Neural cell (in vitro differentiated cells): ENCODE data around the gene PGAM2. TPM values are rescaled to one million over a fixed set of nuclear protein-coding genes. Genes with fewer than 3 reads are reported as not detected.

Source experiments
- H2AFZ ChIP-seq: fragments of 200-600, 300-800 bp; sonication (generic), shearing (Covaris generic); 2 replicates; pipeline ENCODE4 v1.6.0; 2014; ENCODE audit warnings: low read depth, mild to moderate bottlenecking, antibody characterized with exemption, low read length, moderate library complexity
- H3F3A ChIP-seq: fragments of 200-600 bp; shearing (Covaris generic); 2 replicates; pipeline ENCODE4 v1.6.1; 2016; ENCODE audit warnings: mild to moderate bottlenecking, moderate library complexity, mixed read lengths, antibody characterized with exemption, low read length; ENCODE audit not compliant: insufficient read depth, poor library complexity, severe bottlenecking
- H3K27ac ChIP-seq: fragments of 200-600, 300-800 bp; sonication (generic), shearing (Covaris generic); 2 replicates; pipeline ENCODE4 v1.5.1; 2014; ENCODE audit warnings: mild to moderate bottlenecking, low read length, moderate library complexity
- H3K27me3 ChIP-seq: fragments of 300-800, 200-600 bp; sonication (generic), shearing (Covaris generic); 2 replicates; pipeline ENCODE4 v1.6.0; 2014; ENCODE audit warnings: mild to moderate bottlenecking, low read depth, low read length, moderate library complexity; ENCODE audit not compliant: insufficient read depth
- H3K36me3 ChIP-seq: fragments of 300-800, 200-600 bp; sonication (generic), shearing (Covaris generic); 2 replicates; pipeline ENCODE4 v1.5.1; 2014; ENCODE audit warnings: mild to moderate bottlenecking, antibody characterized with exemption, low read length, moderate library complexity; ENCODE audit not compliant: insufficient read depth
- H3K4me2 ChIP-seq: fragments of 300-800, 200-600 bp; sonication (generic), shearing (Covaris generic); 2 replicates; pipeline ENCODE4 v1.6.0; 2014; ENCODE audit warnings: mild to moderate bottlenecking, low read length
- H3K4me3 ChIP-seq: fragments of 300-800, 200-600 bp; sonication (generic), shearing (Covaris generic); 2 replicates; pipeline ENCODE4 v1.5.1; 2014; ENCODE audit warnings: mild to moderate bottlenecking, low read length, moderate library complexity
- H3K79me2 ChIP-seq: fragments of 200-600 bp; shearing (Covaris generic); replicated peaks from 2 replicates; pipeline ENCODE4 v1.6.0; 2014; ENCODE audit warnings: mild to moderate bottlenecking, low read length, moderate library complexity; ENCODE audit not compliant: insufficient read depth
- H3K9ac ChIP-seq: fragments of 300-800, 200-600 bp; sonication (generic), shearing (Covaris generic); 2 replicates; pipeline ENCODE4 v1.6.1; 2016; ENCODE audit warnings: mild to moderate bottlenecking, low read length, mixed read lengths
- H3K9me2 ChIP-seq: fragments of 200-600 bp; shearing (Covaris generic); 2 replicates; pipeline ENCODE4 v1.6.1; 2016; ENCODE audit warnings: mild to moderate bottlenecking, low read length, mixed read lengths; ENCODE audit not compliant: insufficient read depth
- H3K9me3 ChIP-seq: fragments of 200-600, 300-800 bp; sonication (generic), shearing (Covaris generic); 2 replicates; pipeline ENCODE4 v1.6.1; 2016; ENCODE audit warnings: mild to moderate bottlenecking, mixed run types, low read length, moderate library complexity, mixed read lengths
- H4K20me1 ChIP-seq: fragments of 200-600 bp; shearing (Covaris generic); 2 replicates; pipeline ENCODE4 v1.6.1; 2016; ENCODE audit warnings: mild to moderate bottlenecking, mixed run types; ENCODE audit not compliant: insufficient read depth
- EP300 ChIP-seq: fragments of 450-650 bp; conservative IDR thresholded peaks from 2 replicates; pipeline ENCODE4 v1.6.1; 2014; ENCODE audit warnings: antibody characterized with exemption, mild to moderate bottlenecking, moderate library complexity; ENCODE audit not compliant: poor library complexity, severe bottlenecking
- EZH2 ChIP-seq: fragments of 200-600, 300-800 bp; shearing (Covaris generic), sonication (generic); IDR thresholded peaks from 2 replicates; pipeline ENCODE4 v1.6.1; 2014; ENCODE audit warnings: antibody characterized with exemption, low read length, borderline replicate concordance, mild to moderate bottlenecking; ENCODE audit not compliant: insufficient read depth, poor library complexity, severe bottlenecking
- MXI1 ChIP-seq: fragments of 450-650 bp; conservative IDR thresholded peaks from 2 replicates; pipeline ENCODE4 v1.6.1; 2014; ENCODE audit warnings: antibody characterized with exemption, mild to moderate bottlenecking; ENCODE audit not compliant: poor library complexity, severe bottlenecking
- POLR2AphosphoS5 ChIP-seq: IDR thresholded peaks from 2 replicates; pipeline ENCODE4 v1.6.1; 2012
- RAD21 ChIP-seq: fragments of 450-650 bp; conservative IDR thresholded peaks from 2 replicates; pipeline ENCODE4 v1.6.1; 2014; ENCODE audit warnings: antibody characterized with exemption, mild to moderate bottlenecking, moderate library complexity
- SMC3 ChIP-seq: fragments of 450-650 bp; conservative IDR thresholded peaks from 2 replicates; pipeline ENCODE4 v1.6.1; 2014; ENCODE audit warnings: antibody characterized with exemption, mild to moderate bottlenecking, moderate library complexity; ENCODE audit not compliant: poor library complexity
- TAF1 ChIP-seq: IDR thresholded peaks from 2 replicates; pipeline ENCODE4 v1.6.1; 2012; ENCODE audit warnings: low read depth
- polyA plus RNA-seq: library from polyadenylated mRNA; depleted of rRNA; stranded (reverse); fragments of >200 nt; gene quantifications from 2 replicates; pipeline ENCODE4 v1.2.3, GENCODE V29; 2014
- TF ChIP-seq, protein P1 (sequence below): fragments of 450-650 bp; IDR thresholded peaks from 2 replicates; pipeline ENCODE4 v1.5.1; 2014; ENCODE audit warnings: antibody characterized with exemption, mild to moderate bottlenecking, moderate library complexity; ENCODE audit not compliant: poor library complexity, severe bottlenecking
- TF ChIP-seq, protein P2 (sequence below): IDR thresholded peaks from 2 replicates; pipeline ENCODE4 v1.6.1; 2012; ENCODE audit warnings: borderline replicate concordance

PGAM2 gene
- polyA plus RNA-seq, 1 donor from 2014 or later = not detected

DNA sequence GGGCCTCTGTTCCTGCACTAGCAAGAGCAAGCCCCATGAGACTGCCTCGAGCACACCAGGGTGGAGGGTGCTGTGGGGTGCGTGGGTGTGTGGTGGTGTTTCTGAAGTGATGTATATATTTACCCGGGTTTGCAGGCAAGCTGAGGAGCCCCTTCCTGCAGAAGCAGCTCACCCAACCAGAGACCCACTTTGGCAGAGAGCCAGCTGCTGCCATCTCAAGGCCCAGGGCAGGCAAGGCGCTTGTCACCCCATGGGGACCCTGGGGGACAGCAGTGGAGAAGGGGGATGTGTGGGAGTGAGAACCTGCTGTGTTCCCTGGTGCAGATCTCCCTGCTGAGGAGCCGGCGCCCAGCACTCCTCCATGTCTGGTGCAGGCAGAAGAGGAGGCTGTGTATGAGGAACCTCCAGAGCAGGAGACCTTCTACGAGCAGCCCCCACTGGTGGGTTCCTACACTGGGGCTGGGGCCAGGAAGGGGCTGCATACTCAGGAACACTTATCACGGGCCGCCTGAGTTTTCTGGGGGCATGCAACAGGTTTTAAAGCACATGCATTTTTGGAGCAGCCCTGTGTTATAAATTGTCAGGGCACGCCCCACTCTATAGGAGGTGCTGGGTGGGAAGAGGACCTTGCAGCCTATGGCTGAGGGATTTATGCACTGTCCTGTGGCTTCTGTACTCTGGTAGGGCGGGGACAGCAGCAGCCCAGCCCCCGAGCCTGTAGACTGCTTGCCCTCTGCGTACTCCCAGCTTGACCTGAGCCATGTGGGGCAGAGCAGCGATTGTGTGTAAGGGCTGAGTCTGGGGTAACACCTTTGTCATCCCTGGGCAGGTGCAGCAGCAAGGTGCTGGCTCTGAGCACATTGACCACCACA, 5.9 kb downstream of the PGAM2 start:
- H3K9ac ChIP-seq = no peak overlapping the region

DNA sequence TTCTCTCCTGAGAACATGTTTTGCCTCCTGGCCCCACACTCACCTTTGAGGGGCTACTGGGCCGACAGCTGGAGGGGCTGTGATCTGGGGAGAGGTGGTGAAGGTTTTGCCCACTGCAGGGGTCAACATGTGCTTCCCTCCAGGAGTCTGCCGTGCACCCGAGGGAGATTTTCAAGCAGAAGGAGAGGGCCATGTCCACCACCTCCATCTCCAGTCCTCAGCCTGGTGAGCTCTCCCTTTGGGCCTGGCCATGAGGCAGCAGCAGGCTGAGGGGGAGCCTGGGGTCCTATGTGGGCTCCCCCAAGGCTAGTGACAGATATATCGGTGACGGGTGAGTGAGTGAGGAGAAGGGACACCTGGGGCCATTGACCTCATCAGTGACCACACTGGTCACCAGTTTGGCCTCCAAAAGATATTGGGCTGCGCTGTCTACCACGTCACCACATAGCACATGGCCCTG, 6.6 kb downstream of the PGAM2 start:
- no peaks in the 10 kb centered on the region for H3K9me2 ChIP-seq
- H3K27me3 ChIP-seq = no peaks in the 10 kb centered on the region
- H3K4me2 ChIP-seq = no peak overlapping the region
- H3K27ac ChIP-seq = no peak overlapping the region
- no peak overlapping the region for H2AFZ ChIP-seq
- no peaks in the 10 kb centered on the region for H4K20me1 ChIP-seq
- H3K9ac ChIP-seq = no peak overlapping the region
- H3F3A ChIP-seq = no peaks in the 10 kb centered on the region
- H3K4me3 ChIP-seq = no peak overlapping the region
- H3K36me3 ChIP-seq = peaks cover 16% of the 10 kb centered on the region
- H3K9me3 ChIP-seq = peaks cover 6% of the 10 kb centered on the region
- TF ChIP-seq RAD21 = no peak
- H3K79me2 ChIP-seq = peaks cover 7% of the 10 kb centered on the region

More for the DNA sequence above, 5.9 kb downstream of the PGAM2 start:
- H3K79me2 ChIP-seq = peaks cover 7% of the 10 kb centered on the region
- H4K20me1 ChIP-seq = no peaks in the 10 kb centered on the region
- TF ChIP-seq, protein P1, sequence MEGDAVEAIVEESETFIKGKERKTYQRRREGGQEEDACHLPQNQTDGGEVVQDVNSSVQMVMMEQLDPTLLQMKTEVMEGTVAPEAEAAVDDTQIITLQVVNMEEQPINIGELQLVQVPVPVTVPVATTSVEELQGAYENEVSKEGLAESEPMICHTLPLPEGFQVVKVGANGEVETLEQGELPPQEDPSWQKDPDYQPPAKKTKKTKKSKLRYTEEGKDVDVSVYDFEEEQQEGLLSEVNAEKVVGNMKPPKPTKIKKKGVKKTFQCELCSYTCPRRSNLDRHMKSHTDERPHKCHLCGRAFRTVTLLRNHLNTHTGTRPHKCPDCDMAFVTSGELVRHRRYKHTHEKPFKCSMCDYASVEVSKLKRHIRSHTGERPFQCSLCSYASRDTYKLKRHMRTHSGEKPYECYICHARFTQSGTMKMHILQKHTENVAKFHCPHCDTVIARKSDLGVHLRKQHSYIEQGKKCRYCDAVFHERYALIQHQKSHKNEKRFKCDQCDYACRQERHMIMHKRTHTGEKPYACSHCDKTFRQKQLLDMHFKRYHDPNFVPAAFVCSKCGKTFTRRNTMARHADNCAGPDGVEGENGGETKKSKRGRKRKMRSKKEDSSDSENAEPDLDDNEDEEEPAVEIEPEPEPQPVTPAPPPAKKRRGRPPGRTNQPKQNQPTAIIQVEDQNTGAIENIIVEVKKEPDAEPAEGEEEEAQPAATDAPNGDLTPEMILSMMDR = no peak
- TF ChIP-seq EP300 (no peak), SMC3 (no peak), EZH2 (no peak), RAD21 (no peak), POLR2AphosphoS5 (no peak), MXI1 (no peak), TAF1 (no peak)
- TF ChIP-seq, protein P2, sequence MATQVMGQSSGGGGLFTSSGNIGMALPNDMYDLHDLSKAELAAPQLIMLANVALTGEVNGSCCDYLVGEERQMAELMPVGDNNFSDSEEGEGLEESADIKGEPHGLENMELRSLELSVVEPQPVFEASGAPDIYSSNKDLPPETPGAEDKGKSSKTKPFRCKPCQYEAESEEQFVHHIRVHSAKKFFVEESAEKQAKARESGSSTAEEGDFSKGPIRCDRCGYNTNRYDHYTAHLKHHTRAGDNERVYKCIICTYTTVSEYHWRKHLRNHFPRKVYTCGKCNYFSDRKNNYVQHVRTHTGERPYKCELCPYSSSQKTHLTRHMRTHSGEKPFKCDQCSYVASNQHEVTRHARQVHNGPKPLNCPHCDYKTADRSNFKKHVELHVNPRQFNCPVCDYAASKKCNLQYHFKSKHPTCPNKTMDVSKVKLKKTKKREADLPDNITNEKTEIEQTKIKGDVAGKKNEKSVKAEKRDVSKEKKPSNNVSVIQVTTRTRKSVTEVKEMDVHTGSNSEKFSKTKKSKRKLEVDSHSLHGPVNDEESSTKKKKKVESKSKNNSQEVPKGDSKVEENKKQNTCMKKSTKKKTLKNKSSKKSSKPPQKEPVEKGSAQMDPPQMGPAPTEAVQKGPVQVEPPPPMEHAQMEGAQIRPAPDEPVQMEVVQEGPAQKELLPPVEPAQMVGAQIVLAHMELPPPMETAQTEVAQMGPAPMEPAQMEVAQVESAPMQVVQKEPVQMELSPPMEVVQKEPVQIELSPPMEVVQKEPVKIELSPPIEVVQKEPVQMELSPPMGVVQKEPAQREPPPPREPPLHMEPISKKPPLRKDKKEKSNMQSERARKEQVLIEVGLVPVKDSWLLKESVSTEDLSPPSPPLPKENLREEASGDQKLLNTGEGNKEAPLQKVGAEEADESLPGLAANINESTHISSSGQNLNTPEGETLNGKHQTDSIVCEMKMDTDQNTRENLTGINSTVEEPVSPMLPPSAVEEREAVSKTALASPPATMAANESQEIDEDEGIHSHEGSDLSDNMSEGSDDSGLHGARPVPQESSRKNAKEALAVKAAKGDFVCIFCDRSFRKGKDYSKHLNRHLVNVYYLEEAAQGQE = no peak
- H2AFZ ChIP-seq = no peak overlapping the region
- no peaks in the 10 kb centered on the region for H3F3A ChIP-seq
- no peak overlapping the region for H3K27ac ChIP-seq
- peaks cover 6% of the 10 kb centered on the region for H3K9me3 ChIP-seq
- no peaks in the 10 kb centered on the region for H3K27me3 ChIP-seq
- no peaks in the 10 kb centered on the region for H3K9me2 ChIP-seq
- no peak overlapping the region for H3K4me2 ChIP-seq
- no peak overlapping the region for H3K4me3 ChIP-seq
- peaks cover 16% of the 10 kb centered on the region for H3K36me3 ChIP-seq
